RWPE2 (cell line): ENCODE measurements around the gene COG4.

Experiments used
- ATAC-seq: fragments of 200-7000 bp; cut with Tn5 transposase; 3 replicates; pipeline ENCODE4 v1.9.1; 2021; ENCODE audit warnings: low read depth
- DNase-seq: peaks from one replicate; pipeline ENCODE4 v3.0.0-alpha.2; 2020; ENCODE audit warnings: low spot score
- H3K27ac ChIP-seq: fragments of 450-650 bp; 2 replicates; pipeline ENCODE4 v1.5.1; 2017; ENCODE audit warnings: mild to moderate bottlenecking; ENCODE audit not compliant: poor library complexity, severe bottlenecking
- H3K27me3 ChIP-seq: fragments of 250-450 bp; sonication (Bioruptor Pico); 2 replicates; pipeline ENCODE4 v1.5.1; 2021; ENCODE audit warnings: mild to moderate bottlenecking, moderate library complexity; ENCODE audit not compliant: insufficient read depth, poor library complexity, severe bottlenecking
- H3K36me3 ChIP-seq: fragments of 250-450 bp; sonication (Bioruptor Pico); 2 replicates; pipeline ENCODE4 v1.5.1; 2020; ENCODE audit warnings: low read depth, mild to moderate bottlenecking, moderate library complexity
- H3K4me1 ChIP-seq: fragments of 250-450 bp; sonication (Bioruptor Pico); 2 replicates; pipeline ENCODE4 v1.5.1; 2021; ENCODE audit warnings: mild to moderate bottlenecking, moderate library complexity; ENCODE audit not compliant: insufficient read depth, poor library complexity, severe bottlenecking
- H3K4me3 ChIP-seq: fragments of 250-450 bp; sonication (Bioruptor Pico); 2 replicates; pipeline ENCODE4 v1.5.1; 2021; ENCODE audit warnings: mild to moderate bottlenecking, moderate library complexity; ENCODE audit not compliant: severe bottlenecking
- H3K9me3 ChIP-seq: fragments of 250-450 bp; sonication (Bioruptor Pico); 2 replicates; pipeline ENCODE4 v1.5.1; 2021; ENCODE audit warnings: mild to moderate bottlenecking, moderate library complexity; ENCODE audit not compliant: severe bottlenecking
- TF ChIP-seq, protein P1 (sequence below): fragments of 450-650 bp; IDR thresholded peaks from one replicate; pipeline ENCODE4 v1.5.1; 2017; ENCODE audit warnings: mild to moderate bottlenecking, moderate library complexity; ENCODE audit not compliant: poor library complexity, severe bottlenecking

The COG4 gene

DNA sequence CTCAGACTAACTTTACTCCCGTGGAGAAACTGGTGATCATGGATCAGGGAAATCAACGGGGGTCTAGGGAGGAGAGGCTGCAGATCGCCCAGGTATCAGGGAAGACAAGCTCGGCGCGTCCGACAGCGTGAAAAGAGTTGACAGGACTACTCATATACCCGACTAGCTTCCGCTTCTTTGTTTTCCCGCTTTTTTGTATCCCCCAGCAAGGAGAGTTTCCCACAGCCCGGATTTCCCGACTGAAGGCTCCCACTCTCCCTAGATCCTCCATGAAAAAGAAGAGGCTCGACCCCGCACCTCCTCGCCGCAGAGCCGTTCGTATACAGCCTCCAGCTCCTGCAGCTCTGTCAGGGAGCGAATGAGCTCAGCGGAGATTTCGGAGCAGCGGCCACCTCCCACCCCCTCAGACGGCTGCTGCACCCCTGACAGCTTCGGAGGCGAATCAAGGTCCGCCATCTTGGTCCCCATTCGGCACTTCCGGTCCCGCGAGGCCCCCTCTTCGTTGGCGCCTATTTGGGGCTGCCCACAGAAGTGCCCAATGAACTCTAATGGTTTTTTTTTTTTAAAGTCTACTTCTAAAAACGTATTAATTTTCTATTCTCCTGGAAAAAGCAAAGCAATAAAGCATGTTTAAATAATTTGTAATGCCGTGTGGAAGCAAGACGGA, at the start of gene COG4:
Gene COG4, minus strand, starts transcription at position 479 of the 667 bp plus-strand sequence. Its CDS starts 11 bp downstream, at position 468.
- Histone ChIP-seq H3K36me3 (peaks cover 39% of the 10 kb centered on the region), H3K9me3 (no peaks in the 10 kb centered on the region), H3K27ac (peak within 1 kb of the TSS; percentile 68), H3K4me3 (peak within 1 kb of the TSS; percentile 85), H3K4me1 (peaks cover 22% of the 10 kb centered on the region), H3K27me3 (no peaks in the 10 kb centered on the region)
- TF ChIP-seq, protein P1, sequence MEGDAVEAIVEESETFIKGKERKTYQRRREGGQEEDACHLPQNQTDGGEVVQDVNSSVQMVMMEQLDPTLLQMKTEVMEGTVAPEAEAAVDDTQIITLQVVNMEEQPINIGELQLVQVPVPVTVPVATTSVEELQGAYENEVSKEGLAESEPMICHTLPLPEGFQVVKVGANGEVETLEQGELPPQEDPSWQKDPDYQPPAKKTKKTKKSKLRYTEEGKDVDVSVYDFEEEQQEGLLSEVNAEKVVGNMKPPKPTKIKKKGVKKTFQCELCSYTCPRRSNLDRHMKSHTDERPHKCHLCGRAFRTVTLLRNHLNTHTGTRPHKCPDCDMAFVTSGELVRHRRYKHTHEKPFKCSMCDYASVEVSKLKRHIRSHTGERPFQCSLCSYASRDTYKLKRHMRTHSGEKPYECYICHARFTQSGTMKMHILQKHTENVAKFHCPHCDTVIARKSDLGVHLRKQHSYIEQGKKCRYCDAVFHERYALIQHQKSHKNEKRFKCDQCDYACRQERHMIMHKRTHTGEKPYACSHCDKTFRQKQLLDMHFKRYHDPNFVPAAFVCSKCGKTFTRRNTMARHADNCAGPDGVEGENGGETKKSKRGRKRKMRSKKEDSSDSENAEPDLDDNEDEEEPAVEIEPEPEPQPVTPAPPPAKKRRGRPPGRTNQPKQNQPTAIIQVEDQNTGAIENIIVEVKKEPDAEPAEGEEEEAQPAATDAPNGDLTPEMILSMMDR = no peak
- DNase-seq (peak; percentile 88), ATAC-seq (peak; percentile 73)

GRCh38 chr16:70572926-70573270, 49.5 kb upstream of the COG4 start:
- TF ChIP-seq, protein P1 = no peak
- peaks cover 15% of the 10 kb centered on the region for H3K4me1 ChIP-seq
- ATAC-seq = no peak
- no peaks in the 10 kb centered on the region for H3K27me3 ChIP-seq
- H3K9me3 ChIP-seq = no peaks in the 10 kb centered on the region
- H3K27ac ChIP-seq = peak overlapping the region; percentile 46
- no peak overlapping the region for H3K4me3 ChIP-seq
- DNase-seq = peak; percentile 6
- H3K36me3 ChIP-seq = peaks cover 72% of the 10 kb centered on the region

DNA sequence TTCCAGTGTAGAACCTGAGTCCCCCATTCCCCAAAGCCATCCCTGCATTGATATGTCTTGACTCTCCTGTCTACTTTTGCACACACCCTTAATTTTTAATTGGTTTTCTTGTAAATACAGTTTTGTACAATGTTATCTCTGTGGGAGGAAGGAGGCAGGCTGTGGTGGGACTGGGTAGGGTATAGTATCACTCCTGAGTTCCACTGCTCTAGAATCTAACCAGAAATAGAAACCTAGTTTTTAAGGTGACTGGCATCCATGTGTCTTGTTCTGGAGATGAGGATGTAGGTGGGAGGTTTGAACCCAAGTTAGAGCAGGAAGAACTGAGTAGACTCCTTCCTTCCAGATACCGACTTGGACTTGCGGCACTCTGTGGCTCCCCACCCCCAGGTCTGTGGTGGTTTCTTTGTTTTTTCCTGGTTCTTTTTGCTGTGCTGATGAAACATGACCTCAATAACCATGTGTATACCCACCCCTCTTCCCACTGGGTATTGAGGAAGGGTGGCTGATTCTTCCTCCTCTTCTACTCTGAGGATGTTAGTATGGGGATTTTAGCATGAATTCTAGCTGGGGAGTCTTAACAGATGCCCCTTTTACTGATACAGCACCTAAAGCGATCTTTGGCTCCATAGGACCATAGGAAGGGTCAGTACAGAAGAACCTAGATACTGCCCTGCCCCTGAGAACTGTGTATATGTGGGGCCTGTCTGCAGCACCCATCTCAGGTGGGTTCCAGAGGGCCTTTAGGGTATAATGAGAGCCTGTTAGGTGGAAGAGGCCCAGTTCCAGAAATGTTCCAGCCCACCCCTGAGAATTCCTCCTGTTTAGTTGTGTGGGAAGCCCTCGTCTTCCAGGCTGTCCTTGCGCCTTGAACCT, 48.9 kb upstream of the COG4 start:
- no peaks in the 10 kb centered on the region for H3K9me3 ChIP-seq
- peak overlapping the region; percentile 46 for H3K27ac ChIP-seq
- peak; percentile 4 for DNase-seq
- TF ChIP-seq, protein P1 = no peak
- peaks cover 11% of the 10 kb centered on the region for H3K4me1 ChIP-seq
- ATAC-seq = no peak
- no peak overlapping the region for H3K4me3 ChIP-seq
- H3K27me3 ChIP-seq = no peaks in the 10 kb centered on the region
- H3K36me3 ChIP-seq = peaks cover 78% of the 10 kb centered on the region

DNA sequence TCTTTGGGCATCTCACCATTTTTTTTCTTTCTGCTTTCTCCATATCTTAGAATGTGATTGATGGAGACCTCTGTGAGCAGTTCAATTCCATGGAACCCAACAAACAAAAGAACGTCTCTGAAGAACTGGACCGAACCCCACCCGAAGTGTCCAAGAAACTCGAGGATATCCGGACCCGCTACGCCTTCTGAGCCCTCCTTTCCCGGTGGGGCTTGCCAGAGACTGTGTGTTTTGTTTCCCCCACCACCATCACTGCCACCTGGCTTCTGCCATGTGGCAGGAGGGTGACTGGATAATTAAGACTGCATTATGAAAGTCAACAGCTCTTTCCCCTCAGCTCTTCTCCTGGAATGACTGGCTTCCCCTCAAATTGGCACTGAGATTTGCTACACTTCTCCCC, 48.3 kb upstream of the COG4 start:
- no peaks in the 10 kb centered on the region for H3K27me3 ChIP-seq
- DNase-seq = no peak
- H3K9me3 ChIP-seq = no peaks in the 10 kb centered on the region
- TF ChIP-seq, protein P1 = no peak
- H3K36me3 ChIP-seq = peaks cover 85% of the 10 kb centered on the region
- no peak overlapping the region for H3K27ac ChIP-seq
- no peak for ATAC-seq
- peaks cover 4% of the 10 kb centered on the region for H3K4me1 ChIP-seq
- H3K4me3 ChIP-seq = no peak overlapping the region
